ENCODE results near the gene REX1BD. TPM values are rescaled to one million over a fixed set of nuclear protein-coding genes. Genes with fewer than 3 reads are reported as not detected.
A peak's percentile ranks its signal among the peaks of the same experiment; 100 is the strongest.

The REX1BD gene
- total RNA-seq, 2 experiments from 2014 or later = 61.2 to 65.1 TPM

- ATAC-seq (no peak), DNase-seq (no peak)
- Mint-ChIP-seq H3K36me3 (ENCODE audit: low read depth) (peaks cover 50% of the 10 kb centered on the region), H3K4me1 (ENCODE audit: low read depth) (peaks cover 32% of the 10 kb centered on the region), H3K9me3 (no peaks in the 10 kb centered on the region), H3K4me3 (peak overlapping the region; percentile 12), H3K27me3 (no peaks in the 10 kb centered on the region), H3K27ac (peak overlapping the region; percentile 61)
- TF ChIP-seq CTCF (IDR thresholded peaks at IDR 0.05) = no peak
- intact Hi-C loops (cut with micrococcal nuclease) = loop anchor here (5.0 to 10.0 kb wide), 2 partner anchors 52 to 110 kb away; partner anchors contain the start of gene ELL
- ChIA-PET POLR2A (interaction anchor here (0.6 to 4.3 kb wide), 2 partner anchors 14 to 158 kb away, joined by 3 to 51 read pairs; partner anchors contain the start of gene REX1BD), CTCF (no interaction called here)
These were observed 13.8 kb upstream of the REX1BD start for GRCh38 chr19:18574691-18575291.

- ChIA-PET POLR2A (interaction anchor here (2.1 to 4.2 kb wide), 2 partner anchors 11 to 17 kb away, joined by 11 to 34 read pairs; partner anchors contain the start of gene REX1BD), CTCF (interaction anchor here (2.2 to 3.7 kb wide), 2 partner anchors 12 to 56 kb away, joined by 6 to 18 read pairs; partner anchors contain the start of gene REX1BD)
- Mint-ChIP-seq H3K27me3 (no peaks in the 10 kb centered on the region), H3K4me1 (ENCODE audit: low read depth) (peaks cover 30% of the 10 kb centered on the region), H3K27ac (no peak overlapping the region), H3K36me3 (ENCODE audit: low read depth) (peaks cover 44% of the 10 kb centered on the region), H3K9me3 (no peaks in the 10 kb centered on the region), H3K4me3 (no peak overlapping the region)
- ATAC-seq (no peak), DNase-seq (no peak)
- intact Hi-C loops (cut with micrococcal nuclease) = loop anchor here (10.0 kb wide), 1 partner anchor 112 kb away; no protein-coding TSS in a partner anchor
- no peak for TF ChIP-seq CTCF (IDR thresholded peaks at IDR 0.05)
These were observed 12.2 kb upstream of the REX1BD start for GRCh38 chr19:18576383-18576782.

GRCh38 chr19:18577365-18577914 lies 11.2 kb upstream of the REX1BD start:
- DNase-seq (no peak), ATAC-seq (no peak)
- H3K27ac Mint-ChIP-seq = no peak overlapping the region
- H3K9me3 Mint-ChIP-seq = no peaks in the 10 kb centered on the region
- H3K27me3 Mint-ChIP-seq = no peaks in the 10 kb centered on the region
- ChIA-PET POLR2A (interaction anchor here (1.0 to 4.2 kb wide), 3 partner anchors 10 to 33 kb away, joined by 3 to 34 read pairs (median 11); partner anchors contain the start of gene REX1BD), CTCF (interaction anchor here (1.1 to 3.7 kb wide), 3 partner anchors 9 to 57 kb away, joined by 3 to 18 read pairs (median 6); partner anchors contain the start of gene REX1BD)
- peaks cover 28% of the 10 kb centered on the region for H3K4me1 Mint-ChIP-seq (ENCODE audit: low read depth)
- H3K4me3 Mint-ChIP-seq = no peak overlapping the region
- TF ChIP-seq CTCF (IDR thresholded peaks at IDR 0.05) = no peak
- intact Hi-C loops (cut with micrococcal nuclease) = loop anchor here (10.0 kb wide), 1 partner anchor 113 kb away; no protein-coding TSS in a partner anchor
- peaks cover 36% of the 10 kb centered on the region for H3K36me3 Mint-ChIP-seq (ENCODE audit: low read depth)

- peaks cover 10% of the 10 kb centered on the region for H3K36me3 Mint-ChIP-seq (ENCODE audit: low read depth)
- no peaks in the 10 kb centered on the region for H3K27me3 Mint-ChIP-seq
- H3K27ac Mint-ChIP-seq = no peak overlapping the region
- ATAC-seq = no peak
- no peak for DNase-seq
- ChIA-PET POLR2A (interaction anchor here (0.6 kb wide), 1 partner anchor 317 kb away, joined by 3 read pairs; no protein-coding TSS in a partner anchor), CTCF (interaction anchor here (1.2 to 3.3 kb wide), 4 partner anchors 8 to 267 kb away, joined by 4 to 11 read pairs (median 6); partner anchors contain the start of gene UBA52)
- no peak for TF ChIP-seq CTCF (IDR thresholded peaks at IDR 0.05)
- no peaks in the 10 kb centered on the region for H3K9me3 Mint-ChIP-seq
- H3K4me3 Mint-ChIP-seq = no peak overlapping the region
- peaks cover 7% of the 10 kb centered on the region for H3K4me1 Mint-ChIP-seq (ENCODE audit: low read depth)
- intact Hi-C loops (cut with micrococcal nuclease) = no loop called here
These were observed 8.3 kb upstream of the REX1BD start for GRCh38 chr19:18580311-18580710.
